Pulmonary artery endothelial cell (primary cell): Measurements from ENCODE around the gene NKD1. TPM values are rescaled to one million over a fixed set of nuclear protein-coding genes. Genes with fewer than 3 reads are reported as not detected.

Source experiments
- DNase-seq: peaks from one replicate; pipeline ENCODE4 v3.0.0-alpha.2; 2011; ENCODE audit warnings: low read depth, low spot score
- total RNA-seq: library from RNA; depleted of rRNA; stranded (reverse); fragments of >200 nt; gene quantifications from 2 replicates; pipeline ENCODE4 v1.2.3, GENCODE V29; 2014

Gene NKD1
- total RNA-seq, 1 donor from 2014 or later = 0.07 TPM

GRCh38 chr16:50613281-50613963, 65.2 kb downstream of the NKD1 start:
- DNase-seq = no peak

- DNase-seq = no peak
Measured at GRCh38 chr16:50613964-50614474, 65.8 kb downstream of the NKD1 start.

GRCh38 chr16:50614955-50615724, 66.9 kb downstream of the NKD1 start:
- no peak for DNase-seq

- DNase-seq = no peak
Measured at GRCh38 chr16:50615891-50616290, 67.7 kb downstream of the NKD1 start.

- DNase-seq = no peak
Measured at GRCh38 chr16:50616386-50616785, 68.2 kb downstream of the NKD1 start.

- no peak for DNase-seq
Measured at GRCh38 chr16:50616883-50617645, 68.9 kb downstream of the NKD1 start.

- DNase-seq = no peak
Measured at GRCh38 chr16:50617646-50618184, 69.5 kb downstream of the NKD1 start.

- DNase-seq = no peak
Measured at GRCh38 chr16:50618238-50618918, 70.2 kb downstream of the NKD1 start.

GRCh38 chr16:50619702-50620491, 71.7 kb downstream of the NKD1 start:
- no peak for DNase-seq

- no peak for DNase-seq
Measured at GRCh38 chr16:50620646-50621451, 72.7 kb downstream of the NKD1 start.

- DNase-seq = no peak
Measured at GRCh38 chr16:50621452-50621792, 73.2 kb downstream of the NKD1 start.

- DNase-seq = no peak
Measured at GRCh38 chr16:50622029-50622428, 73.8 kb downstream of the NKD1 start.

GRCh38 chr16:50622643-50623369, 74.6 kb downstream of the NKD1 start:
- no peak for DNase-seq

- no peak for DNase-seq
Measured at GRCh38 chr16:50624449-50624970, 76.3 kb downstream of the NKD1 start.

GRCh38 chr16:50625374-50625773, 77.2 kb downstream of the NKD1 start:
- no peak for DNase-seq

GRCh38 chr16:50626868-50627267, 78.7 kb downstream of the NKD1 start:
- DNase-seq = no peak

GRCh38 chr16:50627419-50627818, 79.2 kb downstream of the NKD1 start:
- no peak for DNase-seq

GRCh38 chr16:50628156-50628802, 80.1 kb downstream of the NKD1 start:
- DNase-seq = no peak
